Umbilical cord (tissue), 2 donors: ENCODE data around the gene ACYP2. TPM values are rescaled to one million over a fixed set of nuclear protein-coding genes. Genes with fewer than 3 reads are reported as not detected.
"Not testable (repeated sequence)": the region's sequence is repeated elsewhere in the genome, so short reads cannot be mapped to it uniquely, and the experiment has no call there.

ENCODE experiments used
- DNase-seq: peaks from one replicate; pipeline ENCODE4 v3.0.0-alpha.2; 2015; ENCODE audit warnings: low spot score
- total RNA-seq: library from RNA; depleted of rRNA; stranded (reverse); fragments of >200 nt; gene quantifications from one replicate; pipeline ENCODE4 v1.2.3, GENCODE V29; 2014; ENCODE audit warnings: low replicate concordance; ENCODE audit not compliant: insufficient read depth

Gene ACYP2
- total RNA-seq, result 17.3 TPM

- DNase-seq, result peak; percentile 99
Measured at GRCh38 chr2:54115284-54116137, at the start of gene ACYP2. Gene ACYP2, plus strand, starts transcription at chr2:54115615.

GRCh38 chr2:54065891-54066290 lies 49.5 kb upstream of the ACYP2 start:
- DNase-seq, result no peak

- DNase-seq, result no peak
Measured at GRCh38 chr2:54067851-54068375, 47.5 kb upstream of the ACYP2 start.

- DNase-seq, result not testable (repeated sequence)
Measured at GRCh38 chr2:54072483-54072882, 42.9 kb upstream of the ACYP2 start.

GRCh38 chr2:54073796-54074195 lies 41.6 kb upstream of the ACYP2 start:
- no peak for DNase-seq

GRCh38 chr2:54074606-54075341 lies 40.6 kb upstream of the ACYP2 start:
- no peak for DNase-seq

GRCh38 chr2:54076586-54076985 lies 38.8 kb upstream of the ACYP2 start:
- no peak for DNase-seq

- DNase-seq, result no peak
Measured at GRCh38 chr2:54077088-54077900, 38.1 kb upstream of the ACYP2 start.

- no peak for DNase-seq
Measured at GRCh38 chr2:54079331-54079730, 36.1 kb upstream of the ACYP2 start.

GRCh38 chr2:54081574-54081973 lies 33.8 kb upstream of the ACYP2 start:
- DNase-seq, result no peak

GRCh38 chr2:54083021-54083420 lies 32.4 kb upstream of the ACYP2 start:
- no peak for DNase-seq

GRCh38 chr2:54083445-54083844 lies 32.0 kb upstream of the ACYP2 start:
- no peak for DNase-seq

- no peak for DNase-seq
Measured at GRCh38 chr2:54084600-54084999, 30.8 kb upstream of the ACYP2 start.

- no peak for DNase-seq
Measured at GRCh38 chr2:54085069-54085468, 30.3 kb upstream of the ACYP2 start.

- DNase-seq, result no peak
Measured at GRCh38 chr2:54086157-54086556, 29.3 kb upstream of the ACYP2 start.

GRCh38 chr2:54088191-54088634 lies 27.2 kb upstream of the ACYP2 start:
- peak; percentile 44 for DNase-seq

GRCh38 chr2:54088719-54089118 lies 26.7 kb upstream of the ACYP2 start:
- no peak for DNase-seq

- DNase-seq, result no peak
Measured at GRCh38 chr2:54090521-54091117, 24.8 kb upstream of the ACYP2 start.

GRCh38 chr2:54092940-54093339 lies 22.5 kb upstream of the ACYP2 start:
- DNase-seq, result no peak

GRCh38 chr2:54095406-54095805 lies 20.0 kb upstream of the ACYP2 start:
- DNase-seq, result not testable (repeated sequence)

- DNase-seq, result not testable (repeated sequence)
Measured at GRCh38 chr2:54096141-54096540, 19.3 kb upstream of the ACYP2 start.
